GOT3 (cell line): Measurements from ENCODE around the gene SH3BGR.
"Not testable (repeated sequence)": the region's sequence is repeated elsewhere in the genome, so short reads cannot be mapped to it uniquely, and the experiment has no call there.

Source experiments
- DNase-seq: peaks from one replicate; lab custom pipeline; 2025; ENCODE audit warnings: mixed read lengths; lab: John Stamatoyannopoulos, UW

Gene SH3BGR

DNA sequence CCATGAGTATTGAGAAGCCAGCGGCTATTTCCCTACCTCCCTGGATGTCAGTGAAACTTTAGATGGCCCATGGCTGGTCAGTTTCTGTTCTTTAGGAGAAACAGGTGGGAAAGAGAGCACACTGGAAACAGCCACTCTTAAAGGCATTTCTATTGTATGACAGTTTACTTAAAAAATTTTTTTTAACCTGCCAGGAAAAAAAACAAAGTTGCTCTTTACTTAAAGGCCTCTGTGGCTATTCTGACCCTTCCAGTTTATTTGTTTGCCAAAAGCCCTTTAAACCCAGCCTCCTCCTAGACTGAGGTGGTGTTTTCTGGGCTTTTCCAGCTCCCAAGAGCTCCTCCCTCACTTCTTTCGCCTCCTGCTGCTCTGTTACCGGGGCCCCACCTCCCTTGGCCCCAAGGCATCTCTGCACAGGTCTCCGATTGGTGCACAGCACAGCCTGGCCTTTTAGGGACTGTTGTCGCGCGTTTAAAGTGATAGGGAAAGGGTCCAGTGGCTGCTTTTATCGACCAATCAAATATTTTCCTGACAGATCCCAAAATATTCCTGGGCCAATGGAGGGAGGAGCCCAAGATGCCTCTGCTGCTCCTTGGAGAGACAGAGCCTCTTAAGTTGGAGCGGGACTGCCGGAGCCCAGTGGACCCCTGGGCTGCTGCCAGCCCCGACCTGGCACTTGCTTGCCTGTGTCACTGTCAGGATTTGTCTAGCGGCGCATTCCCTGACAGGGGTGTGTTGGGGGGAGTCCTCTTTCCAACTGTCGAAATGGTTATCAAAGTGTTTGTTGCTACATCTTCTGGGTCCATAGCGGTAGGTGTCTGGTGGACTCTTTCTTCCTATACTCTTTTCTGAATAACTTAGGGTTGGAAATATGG is at the start of gene SH3BGR:
SH3BGR (plus strand) TSS at position 639 of the 875 bp plus-strand sequence; CDS start at position 766, 127 bp downstream.
- no peak for DNase-seq

DNA sequence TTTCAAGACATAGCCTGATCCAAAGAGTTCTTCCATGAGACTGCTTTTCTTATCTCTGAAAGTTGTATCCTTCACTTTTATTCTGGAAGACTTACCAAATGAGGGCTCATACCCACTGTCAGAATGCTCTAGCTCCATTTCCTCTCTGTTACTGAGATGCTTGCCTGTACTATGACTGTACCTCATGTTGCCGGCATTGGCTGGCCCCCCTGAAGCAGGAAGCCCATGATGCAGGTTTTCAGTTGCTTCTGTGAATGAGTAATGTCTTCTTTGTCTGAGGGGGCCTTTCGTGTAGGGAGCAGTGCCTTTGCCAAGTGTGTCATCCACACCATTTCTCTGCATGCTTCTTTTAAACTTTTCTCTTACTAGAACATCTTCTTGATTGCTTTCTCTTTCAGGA is 45.7 kb upstream of the SH3BGR start:
- DNase-seq = no peak

DNA sequence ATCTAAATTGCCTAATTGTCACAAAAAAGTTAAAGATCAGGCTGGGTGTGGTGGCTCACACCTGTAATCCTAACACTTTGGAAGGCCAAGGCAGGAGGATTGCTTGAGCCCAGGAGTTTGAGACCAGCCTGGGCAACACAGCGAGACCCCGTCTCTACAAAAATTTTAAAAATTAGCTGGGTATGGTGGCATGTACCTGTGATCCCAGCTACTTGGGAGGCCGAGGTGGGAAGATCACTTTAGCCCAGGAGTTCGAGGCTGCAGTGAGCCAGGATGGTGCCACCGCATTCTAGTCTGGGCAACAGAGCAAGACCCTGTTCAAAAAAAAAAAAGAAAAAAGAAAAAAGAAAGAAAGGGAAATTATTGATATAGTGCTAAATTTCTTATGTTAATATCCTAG is 32.6 kb upstream of the SH3BGR start:
- not testable (repeated sequence) for DNase-seq

DNA sequence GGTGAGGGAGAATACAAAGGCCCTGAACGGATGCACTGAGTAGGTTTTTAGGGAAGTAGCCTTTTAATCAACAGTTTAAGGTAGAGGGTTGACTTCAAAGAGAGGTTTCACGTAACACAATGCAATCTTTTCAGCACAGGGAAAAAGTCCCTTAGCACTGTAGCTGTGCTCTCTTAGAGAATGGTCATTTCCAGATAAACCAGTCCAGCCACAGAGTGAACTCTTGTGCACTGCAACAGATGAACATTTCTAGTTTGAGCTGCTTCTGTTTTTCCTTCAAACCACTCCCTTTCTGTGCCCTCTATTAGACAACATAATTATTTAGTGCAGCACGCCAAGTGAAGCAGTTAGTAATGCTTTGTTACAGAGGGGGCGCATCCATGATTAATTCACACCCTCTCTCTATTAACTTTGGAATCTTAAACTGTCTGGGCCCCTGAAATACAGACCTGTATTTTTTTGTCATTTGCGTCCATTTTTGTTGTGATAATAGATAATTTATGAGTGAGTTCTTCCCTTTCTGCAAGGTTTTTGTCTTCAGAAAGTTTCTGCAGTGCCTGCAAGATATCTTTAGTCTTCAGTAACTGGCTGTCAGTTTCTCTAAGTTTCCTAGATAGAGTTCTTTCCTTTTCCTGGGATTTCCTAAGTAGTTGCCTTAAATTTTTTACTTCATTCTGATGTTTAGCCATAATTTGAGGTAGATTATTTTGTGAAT is 29.1 kb upstream of the SH3BGR start:
- DNase-seq = no peak

DNA sequence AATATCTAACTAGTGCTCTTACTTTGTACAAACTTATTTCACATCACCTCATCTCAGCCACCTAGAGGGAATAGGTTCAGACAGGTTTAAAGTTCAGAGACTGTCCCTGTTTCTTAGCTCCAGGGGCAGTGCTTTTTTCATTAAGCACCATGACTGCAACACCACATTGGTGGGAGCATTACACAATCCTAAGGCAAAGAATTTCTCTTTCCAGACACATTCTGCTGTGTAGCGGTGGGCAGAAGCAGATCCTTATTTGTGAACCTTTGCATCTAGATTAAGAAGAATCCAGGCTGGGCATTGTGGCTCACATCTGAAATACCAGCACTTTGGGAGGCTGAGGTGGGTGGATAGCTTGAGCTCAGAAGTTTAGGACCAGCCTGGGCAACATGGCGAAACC is 22.3 kb upstream of the SH3BGR start:
- no peak for DNase-seq

DNA sequence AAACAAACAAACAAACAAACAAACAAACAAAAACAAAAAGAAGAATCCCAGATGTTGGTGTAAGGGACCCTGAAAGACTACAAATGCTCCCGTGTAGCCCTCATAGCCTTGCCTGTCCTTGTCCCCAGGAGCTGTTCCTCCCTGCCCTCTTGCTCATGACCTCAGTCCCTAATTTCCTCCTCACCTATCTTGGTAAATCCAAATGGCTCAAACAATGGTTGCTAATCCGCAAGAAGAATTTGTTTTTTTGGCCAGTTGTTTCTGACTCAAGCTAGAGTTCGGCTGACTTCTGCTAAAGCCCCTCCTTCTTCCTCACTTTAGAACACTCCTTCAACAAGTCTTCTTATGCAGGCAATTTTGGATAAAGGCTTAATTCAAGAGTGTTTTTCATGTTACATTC is 21.8 kb upstream of the SH3BGR start:
- DNase-seq = no peak

DNA sequence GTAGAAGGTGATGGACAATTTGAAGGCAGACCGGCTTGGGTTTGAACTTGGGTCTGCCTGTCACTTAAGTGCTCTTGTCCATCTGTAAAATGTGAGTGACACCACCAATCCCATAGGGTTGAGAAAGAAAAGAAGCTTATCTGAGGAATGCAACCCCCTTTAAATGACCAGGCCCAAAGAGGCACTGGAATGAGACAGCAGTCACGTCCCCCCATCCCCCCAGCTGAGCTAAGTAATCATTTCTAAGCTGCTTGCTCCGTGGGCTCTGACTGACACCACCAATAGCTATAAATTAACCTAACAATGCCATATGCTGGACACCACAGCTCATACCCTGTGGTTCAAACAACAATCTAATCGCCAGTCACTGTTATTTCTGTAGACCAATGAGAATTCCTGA is 21.3 kb upstream of the SH3BGR start:
- no peak for DNase-seq

DNA sequence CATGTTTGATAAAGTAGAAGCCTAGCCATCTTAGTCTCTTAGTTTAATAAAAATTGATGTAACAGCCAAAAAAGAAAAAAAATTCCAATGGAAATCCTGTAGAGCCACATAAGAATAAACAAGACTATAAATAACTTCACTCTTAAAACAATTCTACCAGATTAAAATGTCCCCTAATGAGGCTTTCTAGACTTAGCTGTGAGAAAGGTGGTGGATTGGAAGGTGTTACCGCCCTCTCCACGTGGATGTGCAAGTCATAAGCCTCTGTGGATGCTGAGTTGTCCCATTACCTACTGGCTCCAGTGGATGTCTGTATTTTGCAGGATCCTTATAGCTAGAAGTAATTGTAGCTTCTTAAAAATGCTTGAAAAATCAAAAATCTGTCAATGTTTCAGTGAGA is 20.8 kb upstream of the SH3BGR start:
- DNase-seq = no peak

DNA sequence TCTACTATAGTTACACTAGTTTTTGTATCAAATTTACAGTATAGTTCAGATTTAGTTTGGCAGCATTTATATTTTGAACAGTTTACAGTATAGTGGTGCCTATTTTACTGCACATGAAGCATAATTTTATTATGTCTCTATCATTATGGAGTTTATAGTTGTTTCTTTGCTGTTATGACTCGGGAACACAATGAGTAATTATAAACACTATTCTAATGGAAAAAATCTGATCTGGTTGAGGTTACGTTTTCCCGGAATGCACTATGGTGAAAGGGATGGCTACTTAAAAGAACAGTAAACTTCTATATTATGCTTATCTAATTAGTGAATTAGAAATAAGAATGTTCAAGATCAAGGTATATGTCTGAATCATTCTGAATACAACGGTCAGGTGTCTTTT is 16.8 kb upstream of the SH3BGR start:
- DNase-seq = no peak

DNA sequence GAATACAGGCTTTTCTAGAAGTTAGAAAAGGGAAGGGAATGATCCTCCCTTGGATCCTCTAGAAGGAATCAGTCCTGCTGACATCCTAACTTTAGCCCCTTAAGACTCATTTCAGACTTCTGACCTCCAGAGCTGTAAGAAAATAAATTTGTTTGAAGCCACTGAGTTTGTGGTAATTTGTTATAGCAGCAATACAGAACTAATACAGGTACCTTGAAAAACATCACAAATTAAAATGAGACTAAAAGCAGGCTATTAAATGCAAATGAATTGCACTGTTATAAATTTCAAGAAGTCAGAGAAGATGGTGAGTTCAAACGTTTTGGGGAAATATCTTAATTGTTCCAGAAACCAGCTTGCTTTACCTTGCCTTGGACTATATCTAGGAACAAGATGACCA is 12.5 kb upstream of the SH3BGR start:
- DNase-seq = no peak

DNA sequence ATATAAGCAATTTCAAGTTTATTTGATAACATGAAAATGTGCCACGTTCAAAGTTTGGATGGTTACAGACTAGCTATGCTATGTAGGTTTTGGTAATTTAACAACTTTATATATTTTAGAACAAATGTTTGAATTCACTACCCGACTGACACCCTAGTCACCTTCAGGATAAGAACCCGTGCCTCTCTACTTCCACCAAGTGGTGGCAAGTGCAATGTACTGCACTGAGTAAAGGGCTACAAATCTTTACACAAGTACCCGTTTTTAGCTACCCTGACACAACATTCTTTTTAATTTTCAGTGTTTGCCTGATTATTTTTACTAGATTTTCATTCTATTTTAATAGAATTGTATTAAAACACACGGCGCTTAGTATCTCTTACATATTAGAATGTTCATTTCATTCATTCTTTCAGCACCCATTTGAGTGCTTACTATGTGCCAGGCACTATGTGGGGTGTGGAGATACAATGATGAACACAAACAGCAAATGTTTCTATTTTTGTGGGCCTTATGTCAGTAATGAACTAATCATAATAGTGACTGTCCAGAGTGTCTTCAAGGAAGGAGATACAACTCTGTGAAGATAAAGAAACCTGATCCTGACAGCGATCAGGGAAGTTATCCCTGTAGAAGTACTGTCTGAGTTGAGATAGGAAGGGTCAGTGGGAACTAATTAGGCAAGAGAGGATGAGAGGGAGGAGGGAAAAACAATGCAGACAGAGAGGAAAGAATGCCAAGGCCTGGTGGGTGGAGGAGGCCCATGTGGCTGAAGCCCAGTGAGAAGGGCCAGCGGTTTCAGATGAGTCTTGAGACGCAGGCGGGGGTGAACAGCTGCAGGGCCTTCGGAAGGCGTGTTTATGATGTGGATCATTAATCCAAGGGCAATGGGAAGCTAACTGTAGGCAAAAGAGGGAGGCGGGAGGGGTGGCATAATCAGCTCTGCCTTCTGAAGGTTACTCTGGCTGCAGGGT is 10.0 kb upstream of the SH3BGR start:
- no peak for DNase-seq

DNA sequence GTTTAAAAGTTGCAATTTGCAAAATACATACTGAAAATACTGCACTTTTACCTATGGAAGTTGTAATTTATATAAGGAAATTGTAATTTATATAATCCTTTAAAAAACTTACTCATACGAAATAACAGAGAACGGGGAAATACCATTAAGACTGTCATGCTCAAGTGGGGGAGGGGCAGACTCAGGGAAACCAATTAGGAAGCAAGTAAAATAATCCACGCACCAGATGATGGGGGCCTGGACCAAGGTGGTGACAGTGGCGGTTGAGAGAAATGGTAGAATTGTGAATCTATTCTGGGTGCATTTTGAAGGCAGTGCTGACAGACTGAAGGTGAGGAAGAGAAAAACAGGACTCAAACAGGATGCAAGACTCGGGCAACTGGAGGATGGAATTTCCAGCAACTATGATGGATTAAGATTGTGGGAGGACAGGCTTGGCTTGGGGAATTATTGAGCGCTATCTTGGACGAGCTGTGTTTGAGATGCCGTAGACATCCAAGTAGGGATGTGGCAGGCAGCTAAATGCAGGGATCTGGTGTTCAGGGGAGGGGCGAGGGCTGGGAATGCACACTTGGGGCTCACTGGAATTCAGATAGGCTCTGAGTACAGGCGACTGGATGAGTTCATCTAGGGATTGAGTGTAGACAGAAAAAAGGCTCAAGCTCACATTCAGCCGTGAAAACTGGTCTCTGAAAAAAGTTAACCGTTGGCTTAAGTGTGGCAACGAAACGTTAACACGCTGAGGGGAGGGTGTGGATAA is 7.2 kb upstream of the SH3BGR start:
- DNase-seq = no peak

DNA sequence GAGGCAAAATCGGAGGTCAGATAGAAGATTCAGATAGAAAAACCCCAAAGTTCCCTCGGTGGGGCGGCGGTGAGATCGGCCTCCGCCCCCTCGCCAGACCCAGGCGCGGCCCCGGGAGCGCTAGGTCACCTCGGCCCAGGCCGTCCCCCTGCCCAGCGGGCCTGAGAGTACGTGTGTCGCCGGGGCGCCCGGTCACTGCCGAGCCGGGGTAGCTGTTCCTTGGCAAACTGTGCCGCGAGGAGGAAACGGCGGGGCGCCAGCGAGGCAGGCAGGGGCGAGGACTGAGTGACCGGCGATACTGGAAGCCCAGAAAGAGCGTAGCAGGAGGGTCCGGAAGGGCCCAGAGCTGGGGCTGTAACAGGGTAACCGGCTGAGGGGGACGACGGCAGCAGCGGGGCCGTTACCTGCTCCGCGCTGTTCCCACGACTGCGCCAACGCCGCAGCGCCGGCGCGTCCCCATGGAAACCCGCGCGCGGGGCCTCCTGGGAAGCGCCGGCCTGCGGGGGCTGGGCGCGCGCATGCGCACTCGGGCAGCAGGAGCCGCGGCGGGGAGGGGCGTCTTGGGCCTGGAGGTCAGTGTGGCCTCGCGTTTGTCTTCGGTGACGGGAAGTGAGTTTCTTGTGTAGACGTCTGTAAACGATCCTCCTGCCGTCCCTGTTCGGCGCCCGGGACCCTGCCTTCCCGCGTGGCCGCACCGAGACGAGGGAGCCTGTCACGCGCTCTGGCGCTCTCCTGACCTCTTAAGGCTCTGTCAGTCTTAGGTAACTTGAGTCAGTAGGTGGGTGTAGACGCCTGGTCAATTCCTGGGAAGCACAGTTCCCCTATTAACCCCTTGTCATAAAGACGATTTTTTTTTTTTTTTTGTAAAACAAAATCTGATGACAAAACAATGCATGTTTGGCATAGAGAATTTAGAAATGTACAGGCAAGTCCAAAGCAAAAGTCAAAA is 6.2 kb upstream of the SH3BGR start, which contains the start of gene LCA5L:
LCA5L (minus strand) TSS at position 458 of the 949 bp plus-strand sequence. CDS start 17,285 bp downstream, outside the sequence.
- DNase-seq = peak; percentile 81

DNA sequence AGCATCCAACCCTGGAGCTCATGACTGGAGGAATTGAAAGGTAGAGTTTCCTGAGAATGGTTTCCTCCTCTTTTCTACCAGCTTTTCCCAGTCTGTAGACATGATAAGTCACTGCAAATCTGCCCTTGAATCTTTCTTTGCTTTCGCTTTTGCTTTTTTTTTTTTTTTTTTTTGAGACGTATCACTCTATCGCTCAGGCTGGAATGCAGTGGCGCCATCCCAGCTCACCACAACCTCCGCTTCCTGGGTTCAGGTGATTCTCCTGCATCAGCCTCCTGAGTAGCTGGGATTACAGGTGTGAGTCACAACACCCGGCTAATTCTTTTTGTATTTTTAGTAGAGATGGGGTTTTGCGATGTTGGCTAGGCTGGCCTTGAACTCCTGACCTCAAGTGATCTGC is 4.5 kb upstream of the SH3BGR start:
- DNase-seq = no peak

DNA sequence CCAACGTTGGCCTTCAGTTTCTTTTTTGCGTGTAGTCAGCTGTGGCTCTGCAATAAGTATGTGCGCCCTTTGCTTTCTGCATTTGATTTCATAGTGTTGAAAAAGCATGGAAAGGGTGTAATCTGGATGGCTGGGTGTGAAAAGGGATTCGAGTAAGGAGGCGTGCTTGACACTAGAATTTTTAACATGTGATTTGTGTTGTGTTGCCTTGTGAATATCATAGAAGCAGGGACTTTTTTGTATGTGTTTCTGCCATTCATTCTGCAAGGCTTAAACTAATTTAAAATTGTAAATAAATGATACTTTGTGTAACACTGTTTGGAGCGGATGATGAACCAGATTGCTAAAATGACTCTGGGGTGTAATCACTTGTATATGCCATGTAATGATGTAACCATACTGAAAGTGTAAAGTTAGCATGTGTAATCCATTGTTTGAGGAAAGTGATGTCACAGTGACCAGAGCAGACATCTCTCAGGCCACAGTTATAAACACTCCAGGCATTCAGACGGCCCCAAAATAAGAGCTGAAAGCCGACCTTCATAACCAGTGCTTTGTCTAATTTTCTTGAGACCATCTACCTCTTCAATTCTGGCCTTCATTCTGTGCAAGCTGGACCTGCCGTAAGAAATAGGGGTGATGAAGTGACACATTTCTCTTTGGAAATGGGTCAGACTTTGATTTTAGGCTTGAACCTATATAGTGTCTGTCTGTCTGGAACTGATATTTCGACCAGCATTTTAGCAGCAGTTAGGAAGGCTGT is 618 bp downstream of the SH3BGR start:
- DNase-seq = no peak

DNA sequence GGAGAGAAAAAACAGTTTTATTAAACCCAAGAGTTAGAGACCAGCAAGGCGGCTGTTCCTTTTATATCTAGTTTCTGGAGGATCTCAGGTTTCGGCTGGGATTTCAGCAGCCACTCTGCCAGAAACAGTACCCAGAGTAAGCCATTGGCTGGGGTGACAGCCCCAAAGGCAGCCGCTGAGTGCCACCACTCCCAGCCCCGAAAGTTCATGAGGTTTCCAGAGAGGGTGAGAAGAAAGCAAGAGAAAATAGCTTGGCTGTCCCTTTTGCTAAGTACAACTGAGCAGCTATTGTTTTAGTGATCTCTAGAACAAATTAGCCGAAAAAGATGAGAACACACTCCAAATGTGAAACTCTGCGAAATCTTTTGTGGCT is 1.2 kb downstream of the SH3BGR start:
- DNase-seq = no peak

DNA sequence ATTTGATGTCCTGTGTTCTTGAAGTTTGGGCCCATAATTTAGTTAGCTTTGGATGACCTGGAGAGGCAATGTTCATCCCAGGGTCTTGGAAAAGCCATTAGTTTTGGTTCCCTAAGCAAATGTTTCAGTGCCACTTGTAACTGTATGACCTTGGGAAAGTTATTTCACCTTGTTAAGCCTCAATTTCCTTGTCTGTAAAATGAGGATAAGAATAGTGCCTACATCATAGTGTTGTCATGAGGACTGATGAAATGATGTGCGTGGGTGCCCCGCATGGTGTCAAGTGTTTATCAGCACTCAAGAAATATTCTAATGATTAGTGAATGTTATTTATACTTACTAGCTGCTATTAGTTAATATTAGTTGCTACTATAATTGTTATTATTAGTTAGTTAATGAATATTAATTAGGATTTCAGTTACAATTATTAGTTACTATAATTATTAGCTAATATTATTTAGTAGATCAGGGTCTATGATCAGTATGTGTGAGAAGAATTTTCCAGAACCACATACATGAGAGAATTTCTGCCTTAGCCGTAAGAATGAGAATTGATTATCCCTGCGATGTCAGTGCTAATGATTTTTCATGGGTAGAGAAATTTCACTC is 1.9 kb downstream of the SH3BGR start:
- no peak for DNase-seq

DNA sequence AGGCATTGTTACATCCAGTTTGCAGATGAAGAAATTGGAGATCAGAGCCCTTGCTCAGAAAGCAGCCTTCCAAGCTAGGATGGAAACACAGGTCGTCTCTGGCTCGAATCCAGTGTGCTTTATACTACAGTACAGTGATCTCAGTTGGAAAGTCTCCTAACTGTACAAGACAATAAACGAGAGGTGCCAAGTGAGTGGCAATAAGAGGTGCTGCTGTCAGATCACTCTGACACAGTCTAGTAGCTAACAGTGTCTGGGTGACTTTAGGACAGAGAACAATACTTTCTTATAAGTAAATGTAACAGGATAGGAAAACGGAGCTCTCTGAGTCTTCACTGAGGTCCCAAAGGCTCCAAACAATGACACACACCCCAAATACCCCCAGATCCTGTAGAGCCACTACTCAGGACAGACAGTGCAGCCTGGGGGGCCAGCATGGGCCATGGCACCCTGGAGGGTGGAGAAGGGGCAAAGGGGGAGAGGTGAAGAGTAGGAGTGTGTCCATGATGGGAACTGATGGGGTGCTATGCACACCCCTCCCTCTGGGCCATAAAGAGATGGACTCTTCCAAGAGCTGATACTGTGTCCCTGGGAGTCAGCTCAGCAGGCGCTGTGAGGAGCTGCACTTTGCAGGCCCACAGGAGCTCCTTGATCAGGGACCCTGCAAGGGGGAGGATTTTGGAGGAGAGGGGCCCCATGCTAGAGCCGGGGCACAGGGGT is 3.3 kb downstream of the SH3BGR start:
- no peak for DNase-seq
